ENCODE measurements around the gene CRACR2B.

The CRACR2B gene

DNA sequence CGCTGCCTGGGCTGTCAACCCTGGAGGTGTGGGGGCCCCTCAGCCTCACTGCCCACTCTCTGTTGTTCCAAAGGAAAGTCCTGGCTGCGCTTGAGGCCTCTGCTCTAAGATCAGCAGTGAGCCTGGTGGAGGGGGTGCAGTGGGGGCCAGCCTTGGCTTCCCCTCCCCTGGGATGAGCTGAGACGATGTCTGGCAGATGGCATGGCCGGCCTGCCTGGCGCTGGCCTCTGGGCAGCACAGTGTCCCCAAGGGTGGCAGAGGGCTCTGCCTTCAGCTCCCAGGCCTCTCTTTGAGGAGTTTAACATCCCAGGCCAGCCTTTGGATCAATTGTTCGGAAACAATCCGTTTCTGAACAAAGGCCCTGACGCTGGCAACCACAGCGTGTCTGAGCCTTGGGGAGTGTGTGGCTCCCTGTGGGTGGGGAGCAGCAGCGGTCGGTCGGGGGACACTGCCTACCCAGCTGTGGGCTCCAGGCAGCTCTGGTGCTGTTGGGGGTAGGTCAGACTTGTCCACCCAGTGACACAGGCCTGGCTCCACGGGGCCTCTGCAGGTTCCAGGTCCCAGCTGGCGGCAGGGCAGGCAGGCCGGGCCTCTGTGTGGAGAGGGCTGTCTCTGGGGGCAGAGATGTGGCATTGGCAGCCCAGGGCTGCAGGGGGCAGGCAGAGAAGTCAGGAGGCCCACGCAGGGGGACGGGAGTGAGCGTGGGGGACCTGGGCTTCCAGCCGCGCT lies 27.0 kb downstream of the CRACR2B start:
- DNase-seq (ENCODE audit: low spot score), result no peak

DNA sequence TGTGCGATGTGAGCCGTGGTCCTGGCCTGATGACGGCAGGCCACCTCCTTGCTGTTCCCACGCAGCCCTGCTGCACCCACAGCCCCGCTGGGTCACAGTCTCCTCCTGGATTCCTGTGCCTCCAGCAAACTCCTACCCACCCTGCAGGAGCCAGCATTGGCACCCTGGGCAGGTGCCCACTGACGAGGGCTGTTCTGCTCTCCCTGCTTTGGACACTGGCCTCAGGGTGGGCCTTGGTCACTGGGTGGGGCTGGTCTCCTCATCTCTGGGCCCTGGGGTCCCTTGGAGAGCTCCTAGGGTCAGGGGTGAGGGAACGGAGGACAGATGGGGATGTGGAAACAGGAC lies 27.6 kb downstream of the CRACR2B start:
- no peak for DNase-seq (ENCODE audit: low spot score)

DNA sequence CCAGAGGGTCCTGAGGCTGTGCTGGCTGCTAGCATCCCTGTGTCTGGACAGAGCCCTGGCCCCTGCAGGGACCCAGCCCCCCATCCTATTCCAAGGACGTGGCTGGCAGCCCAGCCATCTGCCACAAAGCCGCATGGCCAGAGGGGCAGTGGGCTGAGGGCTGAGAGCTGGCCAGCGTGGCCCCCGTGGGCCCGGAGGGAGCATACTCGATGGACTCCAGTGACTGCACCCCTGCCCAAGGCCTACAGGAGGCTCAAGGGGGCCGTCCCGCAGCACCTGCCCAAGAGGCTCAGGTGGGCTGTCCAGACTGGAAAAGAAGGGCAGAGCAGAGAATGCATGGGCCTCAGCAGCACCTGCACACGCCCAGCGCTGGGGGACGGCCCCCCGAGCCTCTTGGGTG lies 28.1 kb downstream of the CRACR2B start:
- no peak for DNase-seq (ENCODE audit: low spot score)

DNA sequence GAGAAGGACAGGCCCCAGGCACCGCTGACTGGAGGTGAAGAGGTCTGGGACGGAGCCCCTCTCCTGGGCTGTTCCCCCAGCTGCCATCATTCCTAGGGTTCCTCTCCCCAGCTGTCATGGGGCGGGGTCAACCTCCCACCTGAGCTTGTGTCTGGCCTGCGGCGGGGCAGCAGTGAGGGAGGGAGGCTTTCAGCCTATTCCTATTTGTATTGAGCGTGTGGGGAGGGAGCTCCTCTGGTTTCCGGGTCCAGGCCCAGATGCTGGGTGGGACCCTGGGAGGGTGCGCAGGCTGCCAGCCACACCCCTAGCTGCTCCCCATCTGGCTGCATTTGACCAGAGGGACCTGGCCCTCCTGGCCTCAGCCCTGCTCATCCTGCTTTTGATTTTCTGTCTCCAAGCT lies 28.7 kb downstream of the CRACR2B start:
- DNase-seq (ENCODE audit: low spot score), result no peak

DNA sequence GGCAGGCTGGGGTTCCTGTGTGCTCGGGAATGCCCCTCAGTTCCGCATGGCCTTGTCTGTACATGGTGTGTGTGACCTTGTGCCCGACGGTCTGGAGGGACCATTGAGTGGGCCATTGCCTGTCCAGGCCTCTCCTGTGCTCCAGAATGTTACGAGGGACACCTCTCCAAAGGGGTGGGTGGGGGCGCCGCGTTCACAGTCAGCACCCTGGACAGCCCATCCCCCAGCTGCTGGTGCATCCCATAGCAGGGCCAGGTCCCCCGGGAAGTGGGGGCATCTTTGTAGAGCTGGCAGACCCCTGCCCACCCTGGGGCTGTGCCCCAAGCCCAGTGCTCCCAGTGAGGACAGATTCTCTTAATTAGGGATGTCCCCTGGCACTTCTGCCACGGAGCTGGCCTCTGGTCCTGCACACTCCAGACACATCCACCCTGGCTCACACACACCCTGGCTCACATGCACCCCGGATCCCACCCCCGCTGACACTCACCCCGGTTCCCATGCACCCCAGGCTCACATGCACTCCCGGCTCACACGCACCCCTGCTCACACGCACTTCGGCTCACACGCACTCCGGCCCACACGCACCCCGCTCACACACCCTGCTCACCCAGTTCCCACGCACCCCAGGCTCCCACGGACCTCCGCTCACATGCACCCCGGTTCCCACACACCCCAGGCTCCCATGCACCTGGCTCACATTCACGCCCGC lies 30.5 kb downstream of the CRACR2B start:
- no peak for DNase-seq (ENCODE audit: low spot score)

DNA sequence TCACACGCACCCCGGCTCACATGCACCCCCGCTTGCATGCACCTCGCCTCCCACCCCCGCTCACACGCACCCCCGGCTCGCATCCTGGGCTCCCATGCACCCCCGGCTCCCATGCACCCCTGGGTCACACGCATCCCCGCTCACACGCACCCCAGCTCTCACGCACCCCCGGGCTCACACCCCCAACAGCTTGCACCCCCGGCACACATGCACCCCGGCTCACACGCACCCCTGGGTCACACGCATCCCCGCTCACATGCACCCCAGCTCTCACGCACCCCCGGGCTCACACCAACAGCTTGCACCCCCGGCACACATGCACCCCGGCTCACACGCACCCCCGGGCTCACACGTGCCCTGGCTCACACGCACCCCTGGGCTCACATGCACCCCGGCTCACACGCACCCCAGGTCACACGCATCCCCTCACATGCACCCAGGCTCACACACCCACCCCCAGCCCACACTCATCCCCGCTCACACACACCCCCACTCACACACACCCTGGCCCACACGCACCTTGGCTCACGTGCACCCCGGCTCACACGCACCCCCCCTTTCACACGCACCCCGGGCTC lies 31.1 kb downstream of the CRACR2B start:
- DNase-seq (ENCODE audit: low spot score), result no peak

DNA sequence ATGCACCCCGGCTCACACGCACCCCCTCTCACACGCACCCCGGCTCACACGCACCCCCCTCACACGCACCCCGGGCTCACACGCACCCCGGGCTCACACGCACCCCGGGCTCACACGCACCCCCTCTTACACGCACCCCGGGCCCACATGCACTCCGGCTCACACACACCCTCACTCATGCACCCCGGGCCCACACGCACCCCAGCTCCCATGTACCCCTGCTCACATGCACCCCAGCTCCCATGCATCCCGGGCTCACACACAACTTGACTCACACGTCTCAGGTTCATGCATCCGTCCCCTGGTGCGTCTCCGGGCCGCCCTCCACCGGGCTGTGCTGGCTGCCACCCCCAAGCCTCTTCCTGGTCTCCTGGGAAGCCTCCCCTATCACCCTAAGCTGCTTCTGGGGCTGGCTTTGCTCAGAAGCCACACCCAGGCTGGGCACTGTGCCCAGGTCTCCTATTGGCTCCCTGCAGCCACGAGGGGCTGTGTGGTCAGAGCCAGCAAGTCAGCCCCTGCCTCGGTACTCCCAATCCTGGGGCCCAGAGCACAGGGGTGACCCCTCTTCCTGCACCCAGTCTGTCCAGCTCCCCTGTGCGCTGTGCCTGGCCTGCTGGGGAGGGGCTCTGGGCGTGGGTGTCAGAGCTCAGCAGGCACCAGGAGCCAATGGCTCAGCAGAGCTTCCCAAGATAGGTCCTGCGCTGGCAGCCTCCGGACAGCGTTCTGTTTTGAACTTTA lies 31.8 kb downstream of the CRACR2B start:
- no peak for DNase-seq (ENCODE audit: low spot score)

DNA sequence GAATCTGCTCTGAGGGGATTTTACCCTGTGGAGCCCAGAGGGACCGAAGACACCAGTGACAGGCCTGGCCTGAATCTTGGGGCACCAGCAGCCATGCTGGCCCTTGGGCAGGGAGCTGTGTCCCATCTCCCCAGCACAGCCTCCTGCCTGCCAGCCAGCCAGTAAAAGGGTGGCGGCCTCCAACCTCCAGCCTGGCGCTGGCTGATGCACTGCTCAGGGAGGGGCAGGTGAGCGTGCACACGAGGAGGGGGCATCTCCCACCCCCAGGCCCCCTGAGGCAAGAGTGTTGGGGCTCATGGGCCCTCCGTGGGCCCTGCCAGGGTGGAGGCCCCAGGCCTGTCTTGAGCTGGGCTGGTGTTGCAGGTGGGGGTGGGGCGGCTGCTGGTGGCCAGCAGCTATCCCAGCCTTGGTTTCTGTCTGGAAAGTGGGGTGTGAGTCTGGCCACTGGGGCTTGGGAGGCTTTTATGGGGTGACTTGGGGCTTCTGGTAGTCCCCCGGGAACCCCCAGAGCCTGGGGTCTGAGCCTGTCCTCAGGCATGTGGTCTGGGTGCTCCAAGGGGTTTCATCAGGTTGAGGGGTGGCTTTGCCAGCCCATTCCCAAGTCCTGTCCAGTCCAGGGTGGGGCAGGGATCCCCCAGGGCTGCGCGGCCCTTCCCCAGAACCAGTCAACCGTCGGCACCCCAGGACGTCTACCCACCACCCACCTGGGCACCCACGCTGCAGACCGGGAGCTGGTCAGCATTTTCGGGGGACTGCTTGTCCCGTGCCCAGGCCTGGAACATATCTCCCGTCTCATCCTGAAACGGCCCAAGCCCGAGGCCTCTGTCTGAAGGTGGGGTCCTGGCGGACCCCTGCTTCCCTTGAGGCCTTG lies 32.8 kb downstream of the CRACR2B start:
- no peak for DNase-seq (ENCODE audit: low spot score)

DNA sequence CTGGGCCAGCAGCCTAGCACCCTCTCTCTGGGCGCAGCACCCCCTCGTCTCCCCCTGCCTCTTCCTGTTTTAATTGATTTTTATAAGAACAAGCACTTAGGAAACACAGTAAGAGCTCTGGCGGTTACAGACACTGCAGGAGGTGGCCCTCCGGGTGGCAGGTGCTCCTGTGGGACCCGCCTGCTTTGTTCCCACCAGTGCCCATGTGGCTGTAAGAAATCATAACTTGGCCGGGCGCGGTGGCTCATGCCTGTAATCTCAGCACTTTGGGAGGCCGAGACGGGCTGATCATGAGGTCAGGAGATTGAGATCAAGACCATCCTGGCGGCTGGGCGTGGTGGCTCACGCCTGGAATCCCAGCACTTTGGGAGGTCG lies 33.4 kb downstream of the CRACR2B start:
- no peak for DNase-seq (ENCODE audit: low spot score)

DNA sequence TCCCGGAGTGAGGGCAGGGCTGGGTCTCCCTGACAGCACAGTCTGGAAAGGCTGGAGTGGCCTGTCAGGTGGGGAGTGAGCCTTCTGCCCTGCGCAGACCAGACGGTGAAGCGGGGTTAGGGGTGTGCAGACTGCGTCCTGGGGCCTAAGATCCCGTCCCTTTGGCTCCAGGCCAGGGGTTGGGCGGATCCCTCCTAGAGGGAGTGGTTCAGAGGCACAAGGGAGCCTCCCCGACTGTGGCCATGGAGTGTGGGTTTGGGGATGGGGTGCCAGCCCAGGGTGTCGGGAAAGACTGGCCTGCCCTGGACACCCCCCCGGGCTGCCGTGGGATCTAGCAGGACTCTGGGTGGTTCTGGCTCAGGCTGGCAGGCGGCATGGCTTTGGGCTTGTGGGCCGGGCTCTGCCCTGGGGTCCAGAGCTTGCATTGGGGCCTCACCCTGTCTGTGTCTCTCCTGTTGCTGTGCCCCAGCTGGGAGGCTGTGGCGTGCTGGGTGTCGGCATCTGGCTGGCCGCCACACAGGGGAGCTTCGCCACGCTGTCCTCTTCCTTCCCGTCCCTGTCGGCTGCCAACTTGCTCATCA lies 34.5 kb downstream of the CRACR2B start:
- no peak for DNase-seq (ENCODE audit: low spot score)

DNA sequence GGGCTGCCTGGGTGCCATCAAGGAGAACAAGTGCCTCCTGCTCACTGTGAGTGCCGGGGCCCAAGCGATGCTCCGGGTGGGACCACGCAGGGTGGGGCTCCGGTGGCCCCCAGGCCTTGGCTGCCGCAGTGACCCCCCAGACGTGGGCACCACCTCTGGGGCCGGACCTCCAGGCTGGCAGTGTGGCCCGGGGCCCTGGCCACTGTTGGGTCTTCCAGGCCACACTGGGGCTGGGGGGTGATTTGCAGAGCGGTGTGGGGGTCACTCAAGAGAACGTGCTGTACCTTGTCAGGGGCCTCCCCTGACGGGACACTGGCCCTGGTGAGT lies 34.9 kb downstream of the CRACR2B start:
- no peak for DNase-seq (ENCODE audit: low spot score)

DNA sequence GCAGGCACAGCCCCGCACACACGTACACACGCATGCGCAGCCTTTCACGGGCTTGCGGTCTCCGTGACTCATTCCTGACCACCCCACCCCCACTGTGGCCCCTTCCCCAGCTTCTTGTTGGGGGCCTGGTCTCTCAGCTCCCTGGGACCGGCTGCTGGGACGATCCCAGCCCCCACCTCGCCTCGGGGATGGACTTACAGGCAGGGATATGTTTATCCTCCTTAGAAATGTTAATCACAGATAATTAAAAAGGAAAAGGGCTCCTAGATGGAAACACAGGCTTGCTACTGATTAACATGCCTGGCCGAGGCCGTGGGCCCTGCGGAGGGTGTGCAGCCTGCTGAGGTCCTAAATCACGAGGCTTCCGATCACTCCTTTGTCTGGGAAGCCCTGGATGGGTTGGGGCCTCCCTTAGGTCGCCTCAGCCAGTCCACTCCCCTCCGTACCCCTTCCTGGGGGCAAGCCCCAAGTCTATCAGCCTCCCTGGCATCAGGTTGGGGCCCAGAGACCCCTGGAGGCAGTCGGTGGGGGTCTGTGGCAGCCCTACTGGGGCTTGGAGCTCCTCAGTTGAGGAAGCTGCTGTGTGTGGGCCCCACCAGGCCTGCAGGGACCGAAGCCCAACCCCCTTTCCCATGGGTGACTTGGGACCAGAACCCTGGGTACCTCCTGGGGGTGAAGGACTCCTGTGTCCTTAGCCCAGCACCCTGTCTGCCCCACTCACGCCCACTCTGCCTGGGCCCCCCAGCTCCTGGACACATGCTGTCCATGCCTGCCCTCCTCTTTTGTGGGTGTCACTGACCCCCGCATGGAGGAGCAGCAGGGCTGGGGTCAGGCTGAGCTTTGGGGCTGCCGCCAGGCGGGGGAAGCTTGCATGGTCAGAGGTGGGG lies 35.5 kb downstream of the CRACR2B start:
- no peak for DNase-seq (ENCODE audit: low spot score)

DNA sequence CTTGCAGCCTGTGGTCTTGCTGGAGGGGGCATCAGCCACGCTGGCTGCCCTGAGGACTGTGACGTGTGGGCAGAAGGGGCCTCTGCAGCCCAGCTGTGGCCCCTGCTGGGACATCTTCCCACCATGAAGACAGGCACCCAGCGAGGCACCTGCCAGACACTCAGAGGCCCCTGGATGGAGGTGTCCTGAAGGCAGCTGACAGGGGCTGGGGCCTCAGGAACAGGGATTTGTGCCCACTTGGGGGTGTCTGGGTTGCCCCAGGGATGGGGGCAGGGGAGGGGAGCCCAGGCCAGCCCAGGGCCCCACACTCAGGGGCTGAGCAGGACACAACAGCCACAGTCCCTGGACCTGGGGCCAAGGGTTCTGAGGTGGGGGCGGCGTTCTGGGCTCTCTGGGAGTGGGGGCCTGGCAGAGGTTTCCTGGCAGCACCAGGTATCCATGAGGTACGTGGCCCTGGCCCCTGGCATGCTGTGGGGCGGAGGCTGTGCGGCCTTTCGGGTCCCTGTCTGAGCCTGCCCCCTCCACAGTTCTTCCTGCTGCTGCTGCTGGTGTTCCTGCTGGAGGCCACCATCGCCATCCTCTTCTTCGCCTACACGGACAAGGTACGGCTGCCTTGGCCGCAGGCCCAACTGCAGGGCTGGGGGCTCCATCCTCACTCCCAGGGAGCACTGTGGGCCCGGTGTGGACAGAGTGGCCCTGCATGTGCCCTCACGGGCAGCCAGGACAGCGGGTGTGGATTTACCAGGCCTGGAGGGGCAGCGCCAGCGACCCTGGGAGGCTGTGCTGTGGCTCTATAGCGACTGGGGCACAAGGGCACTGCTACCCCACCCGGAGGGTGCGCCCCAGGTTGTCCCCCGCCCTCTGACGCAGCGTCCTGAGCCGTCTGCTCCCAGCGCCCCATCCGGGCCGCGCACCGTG lies 36.5 kb downstream of the CRACR2B start:
- no peak for DNase-seq (ENCODE audit: low spot score)

DNA sequence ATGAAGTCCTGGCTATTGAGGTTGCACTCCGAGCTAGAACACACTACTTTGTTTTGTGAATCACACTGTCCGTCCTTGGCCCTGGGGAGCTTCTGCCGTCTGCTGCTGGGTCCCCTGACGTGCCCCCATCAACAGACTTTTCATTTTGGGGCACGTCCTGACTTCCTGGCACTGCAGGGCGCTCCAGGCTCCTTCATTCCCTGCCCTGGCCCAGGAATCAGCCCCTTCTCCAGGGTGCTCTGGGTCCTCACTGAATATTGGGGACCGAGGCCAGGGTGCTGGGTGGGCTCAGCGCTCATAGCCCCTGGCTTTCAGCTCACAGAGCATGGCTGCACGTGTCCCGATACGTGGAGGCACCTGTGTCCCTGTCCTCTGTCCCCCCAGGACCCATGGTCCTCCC lies 37.2 kb downstream of the CRACR2B start:
- no peak for DNase-seq (ENCODE audit: low spot score)

DNA sequence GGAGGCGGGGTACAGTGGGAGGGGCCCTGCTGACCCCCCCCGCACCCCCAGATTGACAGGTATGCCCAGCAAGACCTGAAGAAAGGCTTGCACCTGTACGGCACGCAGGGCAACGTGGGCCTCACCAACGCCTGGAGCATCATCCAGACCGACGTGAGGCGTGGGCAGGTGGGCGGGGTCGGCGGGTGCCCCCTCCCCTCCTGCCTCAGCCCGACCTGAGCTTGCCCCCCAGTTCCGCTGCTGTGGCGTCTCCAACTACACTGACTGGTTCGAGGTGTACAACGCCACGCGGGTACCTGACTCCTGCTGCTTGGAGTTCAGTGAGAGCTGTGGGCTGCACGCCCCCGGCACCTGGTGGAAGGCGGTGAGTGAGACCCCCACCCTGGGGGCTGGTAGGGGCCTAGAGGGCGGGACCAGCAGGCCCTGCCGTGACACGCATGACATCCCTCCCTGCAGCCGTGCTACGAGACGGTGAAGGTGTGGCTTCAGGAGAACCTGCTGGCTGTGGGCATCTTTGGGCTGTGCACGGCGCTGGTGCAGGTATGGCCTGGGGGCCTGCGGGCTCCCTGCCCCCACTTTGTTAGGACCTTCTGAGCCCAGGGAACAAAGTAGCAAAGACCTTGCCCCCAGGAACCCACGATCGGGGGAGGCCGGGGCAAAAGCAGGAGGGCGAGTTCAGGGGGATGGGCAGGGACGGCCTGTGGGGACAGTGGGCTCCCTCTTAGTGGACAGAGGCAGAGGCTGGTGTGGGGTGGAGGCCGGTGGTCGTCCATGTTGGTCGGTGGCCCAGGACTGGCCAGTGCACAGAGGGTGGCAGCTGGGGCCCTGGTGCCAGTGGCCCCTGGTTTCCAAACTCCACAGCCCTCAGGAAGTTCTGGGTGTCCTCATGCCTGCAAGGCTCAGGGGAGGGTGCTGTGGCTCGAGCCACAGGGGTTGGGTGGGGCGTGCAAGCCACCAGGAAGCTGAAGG lies 38.0 kb downstream of the CRACR2B start:
- DNase-seq (ENCODE audit: low spot score), result no peak

DNA sequence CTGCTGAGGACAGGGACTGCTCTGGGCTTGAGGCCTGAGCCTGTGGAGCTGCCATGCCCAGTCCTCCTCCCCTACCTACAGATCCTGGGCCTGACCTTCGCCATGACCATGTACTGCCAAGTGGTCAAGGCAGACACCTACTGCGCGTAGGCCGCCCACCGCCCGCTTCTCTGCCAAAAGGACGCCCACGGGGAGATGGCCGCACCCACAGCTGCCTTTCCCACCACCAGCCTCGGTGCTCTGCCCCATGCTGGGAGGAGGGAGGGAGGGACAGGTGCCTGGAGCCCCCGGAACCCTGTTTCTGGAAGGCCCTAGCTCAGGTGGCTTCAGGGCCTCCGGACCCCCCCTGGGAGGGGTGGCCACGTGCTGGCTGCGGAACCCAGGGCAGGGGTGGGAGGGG lies 38.8 kb downstream of the CRACR2B start:
- DNase-seq (ENCODE audit: low spot score), result no peak

DNA sequence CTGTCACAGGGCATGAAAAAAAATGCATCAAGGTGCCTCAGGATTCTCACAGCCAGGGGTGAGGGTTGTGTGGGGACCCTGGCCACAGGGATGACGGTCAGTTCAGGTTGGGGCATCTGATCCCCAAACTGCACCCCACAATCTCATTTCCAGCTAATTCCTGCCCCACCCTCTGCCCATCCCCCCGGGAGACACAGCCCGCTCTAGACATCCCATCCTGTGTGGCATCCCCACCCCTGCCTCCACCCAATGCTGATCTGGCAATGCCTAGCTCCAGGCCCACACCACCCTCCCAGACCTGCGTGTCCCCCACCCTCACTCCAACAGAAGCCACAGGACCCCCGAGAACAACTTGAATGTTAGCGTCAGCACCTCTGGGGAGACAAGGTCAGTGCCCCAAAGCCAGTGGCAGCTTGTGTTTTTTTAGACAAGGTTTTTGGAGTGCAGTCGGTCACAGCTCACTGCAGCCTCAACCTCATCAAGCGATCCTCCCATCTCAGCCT lies 40.2 kb downstream of the CRACR2B start:
- DNase-seq (ENCODE audit: low spot score), result no peak

DNA sequence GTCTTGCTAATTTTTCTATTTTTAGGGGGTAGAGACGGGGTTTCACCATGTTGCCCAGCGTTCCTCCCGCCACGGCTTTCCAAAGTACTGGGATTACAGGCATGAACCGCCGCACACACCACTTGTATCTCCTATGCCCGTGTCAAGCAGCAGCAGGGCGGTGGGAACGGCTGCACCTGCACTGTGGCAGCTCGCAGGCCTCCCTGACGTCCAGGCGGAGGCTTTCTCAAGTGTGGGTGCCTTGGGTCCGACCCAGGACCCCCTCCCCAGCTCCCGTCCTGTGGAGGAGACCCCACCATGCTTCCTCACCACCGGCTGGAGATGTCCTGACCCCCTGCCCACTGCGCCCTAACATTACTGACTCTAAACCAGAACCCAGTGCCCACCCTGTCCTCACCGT lies 40.7 kb downstream of the CRACR2B start:
- no peak for DNase-seq (ENCODE audit: low spot score)

Data from activated CD4-positive, alpha-beta T cell treated with anti-CD3 and anti-CD28 coated beads, Interleukin-2, Interleukin-4, amounts not matched to agents 100 ng/mL and 50 ng/mL, durations not matched to agents 16 hours and 8 hours (primary cell).